EL (cell line): ENCODE data around the gene PSEN1.

Experiments
- DNase-seq: peaks from one replicate; pipeline ENCODE4 v3.0.0-alpha.2; 2016

Gene PSEN1

GRCh38 chr14:73220634-73221033 lies 84.3 kb downstream of the PSEN1 start:
- no peak for DNase-seq

- DNase-seq, result peak; percentile 55
Observed at GRCh38 chr14:73221945-73222344, 85.6 kb downstream of the PSEN1 start.

GRCh38 chr14:73223049-73223448 lies 86.7 kb downstream of the PSEN1 start:
- DNase-seq, result no peak

- DNase-seq, result no peak
Observed at GRCh38 chr14:73225496-73225895, 89.2 kb downstream of the PSEN1 start.

GRCh38 chr14:73227812-73228781 lies 91.8 kb downstream of the PSEN1 start:
- peak; percentile 91 for DNase-seq

GRCh38 chr14:73230051-73230450 lies 93.7 kb downstream of the PSEN1 start:
- no peak for DNase-seq

GRCh38 chr14:73231981-73232851 lies 95.9 kb downstream of the PSEN1 start:
- no peak for DNase-seq

- no peak for DNase-seq
Observed at GRCh38 chr14:73232984-73233383, 96.7 kb downstream of the PSEN1 start.

- no peak for DNase-seq
Observed at GRCh38 chr14:73233564-73233963, 97.3 kb downstream of the PSEN1 start.

GRCh38 chr14:73234029-73234428 lies 97.7 kb downstream of the PSEN1 start:
- DNase-seq, result no peak

GRCh38 chr14:73234586-73235394 lies 98.5 kb downstream of the PSEN1 start:
- no peak for DNase-seq

GRCh38 chr14:73235531-73236155 lies 99.3 kb downstream of the PSEN1 start:
- DNase-seq, result no peak

- no peak for DNase-seq
Observed at GRCh38 chr14:73236157-73236556, 99.8 kb downstream of the PSEN1 start.

GRCh38 chr14:73236752-73237218 lies 100.5 kb downstream of the PSEN1 start:
- DNase-seq, result no peak

GRCh38 chr14:73237219-73237785 lies 101.0 kb downstream of the PSEN1 start, which contains the start of gene PAPLN:
Gene PAPLN (plus strand): TSS chr14:73237506. CDS start chr14:73239779, 2,273 bp downstream.
- peak; percentile 46 for DNase-seq

GRCh38 chr14:73237786-73238423 lies 101.6 kb downstream of the PSEN1 start:
- no peak for DNase-seq

- DNase-seq, result peak; percentile 86
Observed at GRCh38 chr14:73238424-73238852, 102.1 kb downstream of the PSEN1 start.

GRCh38 chr14:73238941-73239340 lies 102.6 kb downstream of the PSEN1 start:
- no peak for DNase-seq

GRCh38 chr14:73239393-73240241 lies 103.3 kb downstream of the PSEN1 start:
- peak; percentile 56 for DNase-seq
